Measurements from ENCODE around the gene LRRFIP2.

DNA sequence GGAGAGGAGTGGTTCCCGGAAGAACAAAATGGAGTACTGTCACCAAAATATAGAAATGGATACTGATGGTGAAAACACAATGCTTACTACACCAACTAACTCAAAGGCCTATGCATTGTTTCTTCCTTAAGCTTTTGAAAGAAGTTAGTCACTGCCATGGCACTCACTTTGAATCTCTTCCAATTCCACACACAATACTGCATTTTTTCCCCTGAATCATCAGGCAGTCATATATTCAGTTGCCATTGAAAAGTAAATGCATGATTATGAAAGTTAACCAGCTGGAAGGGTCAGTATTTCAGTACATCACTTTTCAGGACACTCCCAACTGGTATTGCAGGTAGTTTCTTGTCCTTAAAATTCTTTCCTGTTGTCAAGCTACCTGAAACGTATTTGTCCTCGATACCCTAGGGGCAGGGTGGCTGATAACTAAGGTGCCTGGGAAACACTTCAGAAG is 9.0 kb upstream of the LRRFIP2 start:
- TF ChIP-seq, protein P1, sequence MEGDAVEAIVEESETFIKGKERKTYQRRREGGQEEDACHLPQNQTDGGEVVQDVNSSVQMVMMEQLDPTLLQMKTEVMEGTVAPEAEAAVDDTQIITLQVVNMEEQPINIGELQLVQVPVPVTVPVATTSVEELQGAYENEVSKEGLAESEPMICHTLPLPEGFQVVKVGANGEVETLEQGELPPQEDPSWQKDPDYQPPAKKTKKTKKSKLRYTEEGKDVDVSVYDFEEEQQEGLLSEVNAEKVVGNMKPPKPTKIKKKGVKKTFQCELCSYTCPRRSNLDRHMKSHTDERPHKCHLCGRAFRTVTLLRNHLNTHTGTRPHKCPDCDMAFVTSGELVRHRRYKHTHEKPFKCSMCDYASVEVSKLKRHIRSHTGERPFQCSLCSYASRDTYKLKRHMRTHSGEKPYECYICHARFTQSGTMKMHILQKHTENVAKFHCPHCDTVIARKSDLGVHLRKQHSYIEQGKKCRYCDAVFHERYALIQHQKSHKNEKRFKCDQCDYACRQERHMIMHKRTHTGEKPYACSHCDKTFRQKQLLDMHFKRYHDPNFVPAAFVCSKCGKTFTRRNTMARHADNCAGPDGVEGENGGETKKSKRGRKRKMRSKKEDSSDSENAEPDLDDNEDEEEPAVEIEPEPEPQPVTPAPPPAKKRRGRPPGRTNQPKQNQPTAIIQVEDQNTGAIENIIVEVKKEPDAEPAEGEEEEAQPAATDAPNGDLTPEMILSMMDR (IDR thresholded peaks at IDR 0.05): no peak
- TF ChIP-seq POLR2AphosphoS5 (IDR thresholded peaks at IDR 0.05) (no peak), POLR2A (IDR thresholded peaks at IDR 0.05) (no peak)

Data from upper lobe of left lung (tissue), 4 donors.